AG09319 (cell line): ENCODE results near the gene NRG3.
"Not testable (repeated sequence)": the region's sequence is repeated elsewhere in the genome, so short reads cannot be mapped to it uniquely, and the experiment has no call there.

Experiments
- DNase-seq: peaks from one replicate; pipeline ENCODE4 v3.0.0-alpha.2; 2010; ENCODE audit warnings: low read depth; ENCODE audit errors: extremely low read depth
- TF ChIP-seq, protein P1 (sequence below): IDR thresholded peaks from 2 replicates; pipeline ENCODE4 v1.5.1; 2011; ENCODE audit warnings: low read depth, mild to moderate bottlenecking, inconsistent platforms, low read length, moderate library complexity

Gene NRG3

DNA sequence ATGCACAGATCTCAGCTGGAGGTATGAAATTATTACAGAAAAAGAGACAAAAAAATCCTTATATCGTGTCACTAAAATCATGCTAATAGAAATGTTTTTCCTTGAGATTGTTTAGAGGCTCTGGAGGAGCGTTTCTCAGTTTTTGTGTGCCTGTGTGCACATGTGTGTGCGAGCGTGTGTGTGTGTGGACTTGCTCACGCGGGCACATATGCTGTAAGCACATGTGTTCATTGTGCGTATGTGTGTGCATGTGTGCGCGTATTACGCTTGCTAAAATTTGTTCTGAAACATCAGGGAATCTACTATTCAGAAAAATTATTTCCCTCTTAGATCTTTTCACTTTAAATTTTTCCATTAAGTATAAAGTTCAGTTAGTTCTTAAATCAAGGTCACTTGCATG, 1111.2 kb downstream of the NRG3 start:
- DNase-seq = no peak
- TF ChIP-seq, protein P1, sequence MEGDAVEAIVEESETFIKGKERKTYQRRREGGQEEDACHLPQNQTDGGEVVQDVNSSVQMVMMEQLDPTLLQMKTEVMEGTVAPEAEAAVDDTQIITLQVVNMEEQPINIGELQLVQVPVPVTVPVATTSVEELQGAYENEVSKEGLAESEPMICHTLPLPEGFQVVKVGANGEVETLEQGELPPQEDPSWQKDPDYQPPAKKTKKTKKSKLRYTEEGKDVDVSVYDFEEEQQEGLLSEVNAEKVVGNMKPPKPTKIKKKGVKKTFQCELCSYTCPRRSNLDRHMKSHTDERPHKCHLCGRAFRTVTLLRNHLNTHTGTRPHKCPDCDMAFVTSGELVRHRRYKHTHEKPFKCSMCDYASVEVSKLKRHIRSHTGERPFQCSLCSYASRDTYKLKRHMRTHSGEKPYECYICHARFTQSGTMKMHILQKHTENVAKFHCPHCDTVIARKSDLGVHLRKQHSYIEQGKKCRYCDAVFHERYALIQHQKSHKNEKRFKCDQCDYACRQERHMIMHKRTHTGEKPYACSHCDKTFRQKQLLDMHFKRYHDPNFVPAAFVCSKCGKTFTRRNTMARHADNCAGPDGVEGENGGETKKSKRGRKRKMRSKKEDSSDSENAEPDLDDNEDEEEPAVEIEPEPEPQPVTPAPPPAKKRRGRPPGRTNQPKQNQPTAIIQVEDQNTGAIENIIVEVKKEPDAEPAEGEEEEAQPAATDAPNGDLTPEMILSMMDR = no peak

DNA sequence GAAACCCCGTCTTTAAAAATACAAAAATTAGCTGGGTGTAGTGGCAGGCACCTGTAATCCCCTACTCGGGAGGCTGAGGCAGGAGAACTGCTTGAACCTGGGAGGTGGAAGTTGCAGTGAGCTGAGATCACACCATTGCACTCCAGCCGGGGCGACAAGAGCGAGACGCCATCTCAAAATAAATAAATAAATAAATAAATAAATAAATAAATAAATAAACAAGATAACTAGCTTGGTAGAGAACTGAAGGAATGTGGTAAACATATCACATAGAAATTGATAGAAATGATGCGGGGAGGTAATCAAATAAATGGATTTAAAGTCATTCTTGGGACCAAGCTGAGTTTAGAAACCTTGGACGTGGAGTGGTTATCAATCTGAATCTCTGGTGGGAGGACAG, 1131.5 kb downstream of the NRG3 start:
- DNase-seq = not testable (repeated sequence)

DNA sequence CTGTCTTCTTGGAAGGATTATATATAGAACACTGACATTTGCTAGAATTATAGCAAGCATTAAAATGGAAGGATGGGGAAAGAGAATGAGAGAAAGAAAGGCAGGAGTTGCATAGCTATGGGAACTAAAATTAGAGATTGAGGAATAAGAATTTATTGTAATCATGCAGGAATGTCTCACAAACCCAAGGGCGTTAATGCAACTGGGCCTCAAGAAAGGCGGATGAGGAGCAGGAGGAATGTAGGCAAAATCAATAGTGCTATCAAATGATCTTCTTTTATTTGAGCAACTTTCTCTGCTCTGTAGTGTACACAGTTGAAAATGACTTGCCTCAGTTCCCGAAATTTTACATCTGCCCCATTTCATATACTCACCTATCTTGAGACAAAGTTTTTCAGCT, 1132.5 kb downstream of the NRG3 start:
- DNase-seq = no peak
- TF ChIP-seq, protein P1 = no peak

DNA sequence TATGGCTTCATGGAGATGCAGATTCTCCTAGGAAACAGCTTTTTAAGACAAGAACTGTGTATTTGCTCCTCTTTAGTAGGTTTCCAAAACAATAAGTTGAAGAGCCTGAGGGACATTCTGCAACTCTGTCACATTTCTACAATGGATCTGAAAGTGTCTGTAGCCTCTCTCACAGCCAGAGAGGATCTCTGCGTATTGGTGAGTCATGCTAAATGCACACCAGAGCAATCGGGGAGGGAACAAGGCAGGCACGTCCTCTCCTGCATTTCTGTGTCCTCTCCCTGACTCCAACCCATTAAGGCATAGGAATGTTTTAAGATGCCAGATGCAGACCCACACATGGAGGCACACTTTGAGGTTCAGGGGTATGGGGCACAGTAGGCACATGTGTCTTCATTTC, 1137.9 kb downstream of the NRG3 start:
- DNase-seq = no peak
- TF ChIP-seq, protein P1 = no peak

DNA sequence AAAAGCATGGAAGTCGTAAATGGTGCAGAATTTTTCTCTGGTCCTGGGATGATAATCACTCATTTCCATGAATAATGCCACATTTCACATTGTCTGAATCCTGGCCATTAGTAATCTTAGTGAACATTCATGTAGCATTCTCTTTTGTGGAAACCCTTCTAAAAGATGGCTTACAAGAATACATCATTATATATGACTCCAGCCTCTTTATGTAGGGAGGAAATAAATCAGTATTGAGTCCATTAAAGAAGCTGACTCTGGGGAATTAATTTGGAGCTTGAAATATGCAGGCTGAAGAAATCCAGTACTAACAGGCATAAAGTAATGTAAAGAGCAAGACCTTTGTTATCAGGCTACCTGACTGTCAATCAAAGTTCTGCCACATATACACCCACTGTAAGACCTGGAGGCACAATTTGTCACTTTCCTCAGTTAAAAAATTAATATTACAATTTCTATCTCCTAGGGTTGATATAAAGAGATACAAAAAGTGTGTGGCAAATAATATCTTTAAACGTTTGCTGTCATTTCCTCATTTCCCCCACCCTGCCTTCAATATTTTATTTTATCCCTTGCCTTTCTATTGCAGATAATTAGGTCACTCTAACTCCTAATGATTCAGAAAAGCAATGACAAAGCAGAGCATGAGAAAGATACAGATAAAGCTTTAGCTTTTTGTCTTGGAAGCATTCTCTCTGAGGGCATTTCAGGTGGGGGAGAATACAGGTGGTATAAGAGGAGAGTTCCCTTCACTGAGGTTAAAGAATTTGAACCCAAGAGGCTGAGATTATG, 1142.3 kb downstream of the NRG3 start:
- TF ChIP-seq, protein P1 = no peak
- no peak for DNase-seq

DNA sequence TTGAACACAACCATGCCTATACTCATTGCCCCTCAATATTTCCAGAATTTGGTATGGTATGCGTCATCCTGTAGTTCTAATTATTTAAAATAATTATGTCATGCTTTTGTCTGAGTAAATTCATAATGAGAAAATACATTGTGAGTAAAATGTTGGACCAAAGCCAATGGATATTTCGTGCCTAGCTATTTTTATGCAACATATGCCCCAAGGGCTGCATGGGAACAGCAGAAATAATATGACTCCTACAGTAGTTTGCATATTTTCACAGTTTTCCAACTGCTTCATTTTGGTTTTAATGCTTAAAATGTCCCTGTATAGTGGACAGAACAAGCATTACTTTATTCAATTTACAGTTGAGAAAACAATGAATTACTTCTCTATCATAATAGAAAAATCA, 1148.7 kb downstream of the NRG3 start:
- TF ChIP-seq, protein P1 = no peak
- no peak for DNase-seq
